Caki2 (cell line): ENCODE data around the gene CARNS1. TPM values are rescaled to one million over a fixed set of nuclear protein-coding genes. Genes with fewer than 3 reads are reported as not detected.
A peak's percentile ranks its signal among the peaks of the same experiment; 100 is the strongest.

Experiments
- DNase-seq: peaks from one replicate; pipeline ENCODE4 v3.0.0-alpha.2; 2015; ENCODE audit warnings: low read depth
- in situ Hi-C: cut with HindIII; loops from 2 replicates; pipeline ENCODE4 v1.10.0; 2016; ENCODE audit warnings: low sequenced_read_pairs, low pct_unique_long_range_greater_than_20kb, mixed read lengths
- total RNA-seq: library from RNA; depleted of rRNA; stranded (reverse); fragments of >200 nt; shearing (Covaris generic); gene quantifications from 2 replicates; pipeline ENCODE4 v1.2.3, GENCODE V29; 2014; ENCODE audit warnings: low replicate concordance

CARNS1 gene
- total RNA-seq, 1 experiment from 2014 or later, result 0.03 TPM

- DNase-seq, result no peak
- in situ Hi-C loops, result no loop called here
Measured at GRCh38 chr11:67404515-67405195, 10.8 kb upstream of the CARNS1 start.

DNA sequence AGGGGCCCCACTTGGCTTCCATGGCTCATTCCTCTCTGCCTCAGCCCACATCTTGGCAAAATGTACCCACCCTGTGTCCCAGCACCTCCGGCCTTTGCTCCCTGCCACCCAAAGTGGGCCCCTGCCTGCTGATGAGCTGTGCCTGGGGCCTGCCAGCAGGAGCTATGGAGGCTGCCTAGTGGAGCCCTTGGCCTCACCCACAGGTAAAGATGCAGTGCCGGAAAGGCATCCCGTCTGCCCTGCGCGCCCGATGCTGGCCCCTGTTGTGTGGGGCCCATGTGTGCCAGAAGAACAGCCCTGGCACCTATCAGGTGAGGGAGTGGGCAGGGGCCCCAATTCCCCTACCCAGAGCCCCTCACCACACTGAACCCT is 10.3 kb upstream of the CARNS1 start:
- DNase-seq, result no peak
- in situ Hi-C loops, result no loop called here

DNA sequence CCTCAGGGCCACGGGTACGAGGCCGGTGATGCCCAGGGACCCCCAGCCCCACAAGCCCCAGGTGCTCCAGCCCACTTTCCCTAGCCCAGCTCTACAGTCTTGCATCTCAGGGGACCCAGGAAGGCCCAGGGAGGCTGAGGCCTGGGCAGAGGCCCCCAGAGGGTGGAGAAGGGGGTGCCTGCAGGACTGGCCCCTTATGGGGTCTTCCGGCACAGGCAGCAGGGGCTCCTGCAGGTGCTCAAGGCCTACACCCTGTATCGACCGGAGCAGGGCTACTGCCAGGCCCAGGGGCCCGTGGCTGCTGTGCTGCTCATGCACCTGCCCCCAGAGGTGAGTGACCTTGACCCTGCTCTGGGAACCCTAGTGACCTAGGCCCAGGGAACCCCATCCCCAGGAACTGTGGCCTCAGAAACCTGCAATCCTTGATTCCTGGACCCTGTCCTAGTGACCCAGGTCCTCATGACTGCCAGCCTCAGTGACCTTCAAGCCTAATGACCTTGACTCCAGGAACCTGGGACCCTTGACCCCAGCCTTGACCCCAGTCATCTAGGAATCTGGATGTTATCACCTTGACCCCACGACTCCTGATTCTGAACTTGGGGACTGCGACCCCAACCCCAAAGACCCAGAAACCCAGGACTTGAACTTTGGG is 9.7 kb upstream of the CARNS1 start:
- in situ Hi-C loops, result no loop called here
- DNase-seq, result no peak

GRCh38 chr11:67406420-67406968 is 9.0 kb upstream of the CARNS1 start:
- no peak for DNase-seq
- in situ Hi-C loops, result no loop called here

DNA sequence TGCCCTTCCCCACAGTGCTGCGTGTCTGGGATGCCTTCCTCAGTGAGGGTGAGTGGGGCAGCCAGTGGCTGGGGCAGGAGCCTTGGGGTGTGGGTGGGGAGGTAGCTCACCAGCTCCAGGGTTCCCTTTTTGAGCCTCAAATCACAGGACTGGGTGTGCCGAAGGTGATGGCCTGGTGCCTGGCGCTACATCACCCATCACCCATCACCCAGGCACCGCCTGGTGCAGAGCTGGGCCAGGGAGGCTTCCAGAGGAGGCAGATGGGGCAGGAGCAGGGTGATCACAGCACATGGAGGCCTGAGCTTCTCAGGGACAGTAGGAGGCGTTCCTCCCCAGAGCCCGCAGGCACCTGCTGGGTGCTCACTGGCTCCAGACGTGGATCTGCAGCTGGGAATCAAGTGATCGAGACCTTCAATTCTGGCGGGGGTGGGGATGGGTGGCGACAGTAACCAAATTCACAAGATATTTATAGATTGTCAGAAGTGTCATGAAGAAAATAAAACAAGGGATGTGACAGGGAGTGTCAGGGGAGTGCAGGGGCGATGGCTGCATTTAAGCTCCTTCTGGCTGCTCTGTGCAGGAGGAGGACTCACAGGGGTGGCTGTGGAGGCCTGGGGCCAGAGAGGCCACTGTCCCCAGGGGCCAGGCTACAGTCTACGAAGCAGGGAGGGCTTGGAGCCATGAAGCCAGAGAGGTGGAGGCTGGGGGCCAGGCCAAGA is 8.3 kb upstream of the CARNS1 start:
- in situ Hi-C loops, result no loop called here

GRCh38 chr11:67407688-67408163 is 7.8 kb upstream of the CARNS1 start:
- no peak for DNase-seq
- in situ Hi-C loops, result no loop called here

More for the DNA sequence above, 8.3 kb upstream of the CARNS1 start:
- DNase-seq, result no peak

DNA sequence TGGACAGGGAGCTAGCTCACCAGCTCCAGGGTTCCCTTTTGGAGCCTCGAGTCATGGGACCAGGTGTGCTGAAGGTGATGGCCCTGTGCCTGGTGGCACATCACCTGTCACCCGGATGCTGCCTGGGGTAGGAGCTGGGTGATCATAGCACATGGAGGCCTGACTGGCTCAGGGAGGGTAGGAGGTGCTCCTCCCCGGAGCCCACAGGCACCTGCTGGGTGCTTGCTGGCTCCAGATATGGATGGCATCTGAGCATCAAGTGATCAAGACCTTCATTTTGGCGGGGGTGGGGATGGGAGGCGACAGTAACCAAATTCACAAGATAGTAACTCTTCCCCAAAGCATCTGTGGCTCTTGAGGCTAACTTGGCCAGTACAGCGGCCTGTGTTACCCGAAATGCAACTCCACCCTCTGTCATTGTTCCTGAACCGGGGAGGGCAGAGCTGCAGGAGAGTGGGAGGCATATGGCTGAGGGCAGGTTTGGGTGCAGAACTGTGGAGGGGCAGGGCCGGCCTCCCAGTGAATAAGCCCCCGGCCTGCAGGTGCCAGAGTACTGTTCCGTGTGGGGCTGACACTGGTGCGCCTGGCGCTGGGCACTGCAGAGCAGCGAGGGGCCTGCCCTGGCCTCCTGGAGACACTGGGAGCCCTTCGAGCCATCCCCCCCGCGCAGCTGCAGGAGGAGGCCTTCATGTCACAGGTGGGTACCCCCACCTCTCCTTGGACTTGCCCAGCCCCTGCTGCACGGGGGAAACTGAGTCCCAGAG is 6.9 kb upstream of the CARNS1 start:
- DNase-seq, result no peak

GRCh38 chr11:67409261-67409666 is 6.2 kb upstream of the CARNS1 start:
- in situ Hi-C loops, result no loop called here
- no peak for DNase-seq

More for the DNA sequence above, 6.9 kb upstream of the CARNS1 start:
- in situ Hi-C loops, result no loop called here

DNA sequence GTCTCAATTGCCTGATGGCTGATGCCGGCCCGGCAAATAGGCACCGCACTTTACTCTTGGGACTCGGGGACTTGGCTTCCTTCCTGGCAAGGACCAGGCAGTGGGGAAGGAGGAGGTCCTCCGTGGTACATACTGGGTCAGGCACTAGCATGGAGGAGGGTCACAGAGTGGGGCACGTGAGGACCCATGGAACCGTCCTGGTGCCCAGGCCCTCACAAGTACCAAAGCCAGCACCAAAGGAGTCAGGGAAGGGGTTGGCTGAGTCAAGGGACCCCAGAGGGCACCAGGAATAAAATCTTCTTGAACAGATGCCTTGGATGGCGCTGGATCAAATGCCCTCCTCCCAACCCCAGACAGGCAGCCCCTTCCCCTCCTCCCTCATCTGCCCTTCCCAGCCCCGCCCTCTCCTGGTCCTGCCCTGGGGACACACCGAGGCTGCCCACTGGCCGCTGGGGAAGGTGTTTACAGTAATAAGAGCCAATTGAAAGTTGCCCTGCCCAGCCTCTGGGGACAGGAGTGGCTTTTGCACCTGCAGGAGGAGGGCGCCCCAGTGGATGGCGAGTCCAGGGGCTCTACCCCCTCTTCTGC is 5.6 kb upstream of the CARNS1 start:
- in situ Hi-C loops, result no loop called here
- DNase-seq, result no peak

DNA sequence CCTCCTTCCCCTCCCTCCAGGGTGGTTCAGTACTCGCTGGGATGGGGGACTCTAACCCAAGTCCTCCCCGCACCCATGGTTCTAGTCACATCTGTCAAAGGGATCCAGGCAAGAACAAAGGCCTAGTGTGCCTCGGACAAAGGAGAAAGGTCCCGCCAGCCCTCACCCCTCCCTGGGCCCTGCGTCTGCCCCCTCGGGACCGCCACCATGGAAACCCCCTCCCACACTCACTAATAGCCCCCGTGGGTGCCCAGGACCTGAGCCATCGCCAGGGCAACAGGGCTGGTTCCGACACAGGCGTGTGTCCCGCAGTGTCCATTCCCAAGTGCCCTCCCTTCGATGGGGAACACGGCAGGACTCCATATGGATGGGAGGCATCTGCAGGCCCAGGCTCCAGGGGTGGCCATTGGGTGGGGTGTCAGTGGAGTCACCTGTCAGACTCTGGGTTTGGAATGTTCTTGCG is 5.1 kb upstream of the CARNS1 start:
- in situ Hi-C loops, result no loop called here
- DNase-seq, result no peak

GRCh38 chr11:67410984-67411784 is 4.3 kb upstream of the CARNS1 start:
- no peak for DNase-seq
- in situ Hi-C loops, result no loop called here

- DNase-seq, result no peak
- in situ Hi-C loops, result no loop called here
Measured at GRCh38 chr11:67411785-67412152, 3.7 kb upstream of the CARNS1 start.

GRCh38 chr11:67412495-67413179 is 2.8 kb upstream of the CARNS1 start:
- in situ Hi-C loops, result no loop called here
- DNase-seq, result no peak

- DNase-seq, result no peak
- in situ Hi-C loops, result no loop called here
Measured at GRCh38 chr11:67413266-67413849, 2.1 kb upstream of the CARNS1 start.

DNA sequence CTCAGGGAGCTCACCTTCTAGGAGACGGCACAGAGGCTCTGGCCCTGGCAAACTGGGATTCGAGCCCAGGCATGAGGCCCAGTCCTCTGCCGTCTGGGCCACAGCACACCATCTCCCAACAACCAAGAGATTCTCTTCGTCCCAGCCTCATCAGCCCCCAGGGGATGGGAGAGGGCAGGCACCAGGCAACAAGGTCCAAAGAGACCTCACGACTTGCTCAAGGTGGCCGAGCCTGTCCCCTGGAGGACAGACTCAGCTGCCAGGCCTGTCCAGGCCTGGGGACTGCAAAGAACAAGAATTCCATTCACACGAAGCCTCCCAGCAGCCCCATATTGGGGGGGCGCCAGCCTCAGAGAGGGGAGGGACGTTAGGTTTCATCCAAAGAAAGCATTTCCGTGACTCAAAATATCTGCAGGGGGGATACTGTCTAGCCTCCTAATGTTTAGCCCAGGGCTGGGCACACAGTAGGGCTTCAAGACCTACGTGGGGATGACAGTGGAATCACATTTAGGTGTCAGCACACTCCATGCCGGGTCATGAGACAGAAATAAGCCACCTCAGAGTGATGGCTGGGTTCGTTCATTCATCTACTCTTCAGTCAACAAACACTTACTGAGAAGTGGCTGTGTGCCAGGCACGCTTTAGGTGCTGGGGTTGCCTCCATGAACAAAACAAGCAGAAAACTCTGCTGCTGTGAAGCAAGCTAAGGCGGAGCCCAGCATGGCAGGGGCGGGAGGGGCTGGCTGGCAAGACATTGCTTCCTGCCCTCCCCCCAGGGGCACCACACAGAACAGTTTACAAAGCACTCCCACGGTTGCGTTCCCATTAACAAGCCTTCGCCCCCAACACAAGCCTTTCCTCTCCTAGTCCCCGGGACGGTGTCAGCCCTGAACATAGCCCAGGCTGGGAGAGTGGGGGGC is 1.2 kb downstream of the CARNS1 start:
- peak; percentile 30 for DNase-seq
- in situ Hi-C loops, result no loop called here
